KG1 (cell line): Measurements from ENCODE around the gene GMNN.
"Not testable (repeated sequence)": the region's sequence is repeated elsewhere in the genome, so short reads cannot be mapped to it uniquely, and the experiment has no call there.

Experiments
- DNase-seq: peaks from one replicate; lab custom pipeline; 2025; lab: John Stamatoyannopoulos, UW

Gene GMNN

DNA sequence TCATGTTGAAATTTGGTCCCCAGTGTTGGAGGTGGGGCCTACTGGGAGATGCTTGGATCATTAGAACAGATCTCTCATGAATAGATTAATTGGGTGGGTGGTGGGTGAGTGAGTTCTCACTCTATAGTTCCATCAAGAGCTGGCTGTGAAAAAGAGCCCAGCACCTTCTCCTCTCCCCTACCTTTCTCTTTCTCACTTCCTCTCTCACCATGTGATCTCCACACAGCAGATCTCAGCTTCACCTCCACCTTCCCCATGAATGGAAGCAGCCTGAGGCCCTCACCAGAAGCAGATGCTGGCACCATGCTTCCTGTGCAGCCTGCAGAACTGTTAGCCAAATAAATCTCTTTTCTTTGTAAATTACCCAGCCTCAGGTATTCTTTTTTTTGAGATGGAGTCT is 12.9 kb upstream of the GMNN start:
- no peak for DNase-seq

DNA sequence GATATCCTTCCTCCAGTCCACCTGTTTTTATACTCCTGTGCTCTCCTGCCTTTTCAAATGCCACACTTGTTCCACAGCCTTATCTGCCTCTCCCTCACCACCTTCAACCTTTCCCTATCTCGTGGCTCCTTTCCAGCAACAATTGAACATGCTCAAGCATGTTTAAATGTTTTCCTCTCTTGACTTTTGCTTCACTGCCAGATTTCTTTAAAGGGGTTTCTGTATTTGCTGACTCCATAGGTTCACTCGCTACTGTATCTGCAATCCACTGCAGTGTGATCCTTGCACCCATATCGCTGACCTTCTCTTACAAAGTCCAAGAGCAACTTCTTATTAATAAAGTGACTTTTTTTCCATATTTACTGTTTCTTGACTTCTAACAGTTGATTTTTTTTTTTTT is 11.2 kb upstream of the GMNN start:
- DNase-seq: no peak

DNA sequence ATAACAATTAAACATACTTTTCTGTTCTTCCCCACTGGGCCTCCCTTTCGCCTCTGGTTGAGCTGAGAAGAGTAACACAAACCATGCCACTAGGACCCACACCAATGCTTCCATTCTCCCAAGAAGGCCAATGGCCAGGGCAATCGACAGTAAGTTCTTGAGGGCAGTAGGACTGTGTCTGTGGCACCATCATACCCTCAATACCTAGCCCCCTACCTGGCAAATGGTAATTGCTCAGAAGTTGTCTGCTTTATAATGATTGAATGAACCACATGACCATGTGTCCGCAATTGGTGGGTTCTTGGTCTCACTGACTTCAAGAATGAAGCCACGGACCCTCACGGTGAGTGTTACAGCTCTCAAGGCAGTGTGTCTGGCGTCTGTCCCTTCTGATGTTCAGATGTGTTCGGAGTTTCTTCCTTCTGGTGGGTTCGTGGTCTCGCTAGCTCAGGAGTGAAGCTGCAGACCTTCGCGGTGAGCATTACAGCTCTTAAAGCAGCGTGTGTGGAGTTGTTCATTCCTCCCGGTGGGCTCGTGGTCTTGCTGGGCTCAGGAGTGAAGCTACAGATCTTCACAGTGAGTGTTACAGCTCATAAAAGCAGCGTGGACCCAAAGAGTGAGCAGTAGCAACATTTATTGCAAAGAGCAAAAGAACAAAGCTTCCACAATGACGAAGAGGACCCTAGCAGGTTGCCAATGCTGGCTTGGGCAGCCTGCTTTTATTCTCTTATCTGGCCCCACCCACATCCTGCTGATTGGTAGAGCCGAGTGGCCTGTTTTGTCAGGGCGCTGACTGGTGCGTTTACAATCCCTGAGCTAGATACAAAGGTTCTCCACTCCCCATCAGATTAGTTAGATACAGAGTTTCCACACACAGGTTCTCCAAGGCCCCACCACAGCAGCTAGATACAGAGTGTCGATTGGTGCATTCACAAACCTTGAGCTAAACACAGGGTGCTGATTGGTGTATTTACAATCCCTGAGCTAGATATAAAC is 9.6 kb upstream of the GMNN start:
- DNase-seq: not testable (repeated sequence)

GRCh38 chr6:24765968-24766367 is 8.8 kb upstream of the GMNN start:
- DNase-seq: not testable (repeated sequence)

DNA sequence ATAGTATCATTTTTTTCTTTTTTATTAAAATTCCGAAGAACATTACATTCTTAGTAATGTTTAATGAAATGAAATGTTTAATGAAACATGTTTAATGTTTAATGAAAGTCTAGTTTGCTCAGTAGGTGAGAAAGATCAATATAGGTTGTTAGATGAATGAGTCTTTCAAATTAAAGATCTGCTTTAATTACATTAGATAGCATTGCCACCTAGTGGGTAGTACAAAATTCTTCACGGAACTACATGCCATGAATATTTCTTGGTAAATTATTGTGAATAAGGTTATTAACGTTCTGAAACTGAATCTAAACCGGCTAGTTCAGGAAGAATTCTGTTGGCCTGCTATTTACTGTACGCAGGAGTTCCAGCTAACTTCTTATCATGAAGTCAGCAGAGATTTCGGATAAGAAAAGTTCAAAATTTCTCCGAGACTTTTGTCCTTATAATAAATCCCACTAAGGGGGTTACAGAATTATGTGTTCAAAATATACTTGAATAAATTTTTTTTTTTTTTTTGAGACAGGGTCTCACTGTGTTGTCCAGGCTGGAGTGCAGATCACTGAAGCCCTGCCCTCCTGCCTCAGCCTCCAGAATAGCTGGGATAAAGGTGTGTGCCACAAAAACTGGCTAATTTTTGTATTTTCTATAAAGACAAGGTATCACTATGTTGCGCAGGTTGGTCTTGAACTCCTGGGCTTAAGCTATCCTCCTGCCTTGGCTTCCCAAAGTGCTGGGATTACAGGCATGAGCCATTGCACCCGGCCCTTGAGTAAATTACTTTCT is 7.9 kb upstream of the GMNN start:
- DNase-seq: no peak

DNA sequence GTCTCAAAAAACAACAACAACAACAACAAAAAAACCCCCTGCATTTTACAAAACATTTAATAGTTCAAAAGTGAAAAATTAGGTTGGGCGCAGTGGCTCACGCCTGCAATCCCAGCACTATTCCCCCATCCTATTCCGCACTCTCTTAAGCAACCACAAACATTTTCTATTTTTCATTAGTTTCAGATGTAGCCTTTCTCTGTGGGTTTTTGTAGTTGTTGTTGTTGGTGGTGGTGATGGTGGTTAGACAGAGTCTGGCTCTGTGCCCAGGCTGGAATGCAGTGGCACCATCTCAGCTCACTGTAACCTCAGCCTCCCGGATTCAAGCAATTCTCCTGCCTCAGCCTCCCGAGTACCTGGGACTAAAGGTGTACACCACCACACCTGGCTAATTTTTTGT is 6.4 kb upstream of the GMNN start:
- DNase-seq: no peak

- no peak for DNase-seq
Measured at GRCh38 chr6:24775520-24776058, 852 bp downstream of the GMNN start.

GRCh38 chr6:24777227-24777626 is 2.5 kb downstream of the GMNN start:
- no peak for DNase-seq

DNA sequence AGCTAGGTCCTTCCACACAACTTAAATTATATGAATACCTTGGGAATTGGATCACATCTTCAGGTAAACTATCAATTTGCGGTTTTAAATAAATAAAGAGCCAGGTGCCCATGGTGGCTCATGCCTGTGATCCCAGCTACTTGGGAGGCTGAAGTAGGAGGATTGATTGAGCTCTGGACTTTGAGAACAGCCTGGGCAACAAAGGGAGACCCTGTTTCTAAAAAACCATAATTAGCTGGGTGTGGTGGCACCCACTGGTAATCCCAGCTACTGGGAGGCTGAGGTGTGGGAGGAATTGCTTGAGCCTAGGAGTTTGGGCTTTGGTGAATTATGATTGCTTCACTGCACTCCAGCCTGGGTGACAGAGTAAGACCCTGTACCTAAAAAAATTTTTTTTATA is 3.4 kb downstream of the GMNN start:
- DNase-seq: no peak

- no peak for DNase-seq
Measured at GRCh38 chr6:24778878-24779277, 4.1 kb downstream of the GMNN start.

DNA sequence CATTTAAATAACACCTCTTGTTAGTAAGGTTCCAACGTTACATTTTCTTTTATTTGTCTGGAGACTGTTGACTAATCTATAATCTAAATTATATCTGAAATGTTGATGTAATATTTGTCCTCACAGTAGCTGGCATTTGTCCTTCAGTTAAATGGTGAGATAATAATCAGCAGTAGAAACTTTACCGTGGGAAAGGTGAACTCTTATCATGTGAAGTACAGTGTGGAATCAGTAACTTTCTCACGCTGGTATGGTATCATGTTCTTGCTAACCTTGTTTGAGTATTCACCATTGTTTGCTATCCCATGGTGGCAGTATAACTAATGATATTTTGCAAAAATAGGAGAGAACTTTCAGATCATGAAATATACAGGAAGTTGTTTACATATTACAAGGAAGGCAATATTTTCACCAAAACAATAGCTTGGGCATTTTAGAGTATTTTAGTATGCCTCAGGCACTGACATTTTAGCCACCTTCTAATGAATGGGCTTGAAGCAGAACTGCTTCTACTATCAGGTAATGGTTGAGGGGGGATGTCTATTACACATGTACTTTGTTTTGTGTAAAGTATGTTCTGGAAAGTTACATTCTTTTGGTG is 4.8 kb downstream of the GMNN start:
- DNase-seq: no peak

- DNase-seq: no peak
Measured at GRCh38 chr6:24780206-24780605, 5.5 kb downstream of the GMNN start.

- no peak for DNase-seq
Measured at GRCh38 chr6:24788031-24788665, 13.4 kb downstream of the GMNN start.

GRCh38 chr6:24795106-24795505 is 20.4 kb downstream of the GMNN start:
- DNase-seq: no peak

DNA sequence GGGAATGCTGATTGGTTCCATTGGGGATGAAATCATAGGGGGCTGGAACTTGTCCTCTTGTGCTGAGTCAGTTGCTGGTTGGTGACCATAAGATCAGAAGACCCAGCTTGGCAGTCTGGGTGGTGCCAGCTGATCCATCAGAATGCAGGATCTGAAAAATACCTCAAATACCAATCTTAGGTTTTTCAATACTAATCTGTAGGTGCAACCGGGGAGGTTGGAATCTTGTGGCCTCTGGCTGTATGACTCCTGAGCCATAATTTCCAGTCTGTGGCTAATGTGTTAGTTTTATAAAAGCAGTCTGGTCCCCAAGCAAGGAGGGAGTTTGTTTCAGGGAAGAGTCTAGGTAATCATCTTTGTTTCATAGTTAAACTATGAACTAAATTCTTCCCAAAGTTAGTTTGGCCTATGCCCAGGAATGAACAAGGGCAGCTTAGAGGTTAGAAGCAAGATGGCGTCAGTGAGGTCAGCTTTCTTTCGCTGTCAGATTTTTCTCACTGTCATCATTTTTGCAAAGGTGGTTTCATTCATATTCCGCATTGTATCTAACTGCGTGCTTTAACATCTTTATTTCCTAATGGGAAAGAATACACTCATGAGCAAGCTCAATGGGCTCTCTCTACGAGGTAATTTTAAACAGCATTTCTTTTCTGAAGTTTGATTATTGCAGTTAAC is 22.0 kb downstream of the GMNN start:
- DNase-seq: no peak

- no peak for DNase-seq
Measured at GRCh38 chr6:24797596-24798216, 23.0 kb downstream of the GMNN start.

DNA sequence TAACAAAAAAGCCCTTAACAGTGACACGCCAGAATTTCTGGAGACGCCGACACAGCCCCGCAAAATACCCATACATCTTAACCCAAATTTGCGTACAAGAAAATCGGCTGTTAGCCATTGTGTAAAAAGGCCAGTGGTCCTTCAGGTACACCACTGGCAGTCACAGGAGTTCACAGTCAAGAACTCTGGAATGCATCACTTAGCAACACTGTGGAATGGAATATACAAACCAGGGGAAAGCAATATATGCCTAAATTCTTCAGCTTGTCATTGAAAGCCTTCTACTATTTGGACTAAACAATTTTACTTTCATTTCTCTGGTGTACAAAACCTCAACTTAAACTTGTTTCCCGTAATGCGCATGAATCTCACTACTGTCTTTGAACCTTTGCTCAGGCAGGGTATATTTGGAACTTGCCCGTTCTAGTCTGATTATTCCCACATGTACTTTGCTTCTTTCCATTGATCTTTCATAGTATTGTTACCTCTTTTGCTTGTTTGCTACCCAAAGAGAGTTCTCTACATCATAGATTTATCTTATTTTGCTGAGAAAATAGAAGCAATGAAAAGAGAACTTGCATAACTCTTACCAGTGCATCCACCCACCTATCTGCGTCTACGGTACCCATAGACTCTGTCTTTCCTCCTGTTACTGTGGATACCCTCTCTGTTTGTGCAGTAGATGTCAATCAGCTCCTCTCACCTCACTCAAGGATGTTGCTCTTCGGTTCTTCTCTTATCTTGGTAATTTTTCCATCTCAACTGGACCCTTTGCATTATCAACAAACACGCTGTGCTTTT is 24.2 kb downstream of the GMNN start, which contains the start of gene ARMH2:
ARMH2 (minus strand) TSS at position 178 of the 801 bp plus-strand sequence; CDS start at position 118, 60 bp downstream.
- DNase-seq: no peak

- no peak for DNase-seq
Measured at GRCh38 chr6:24799541-24799915, 24.8 kb downstream of the GMNN start.

GRCh38 chr6:24802271-24803059 is 27.7 kb downstream of the GMNN start:
- no peak for DNase-seq
